Activated CD8-positive, alpha-beta T cell treated with anti-CD3 and anti-CD28 coated beads for 36 hours (primary cell): ENCODE measurements around the gene ARMCX2. TPM values are rescaled to one million over a fixed set of nuclear protein-coding genes. Genes with fewer than 3 reads are reported as not detected.
"Not testable (repeated sequence)": the region's sequence is repeated elsewhere in the genome, so short reads cannot be mapped to it uniquely, and the experiment has no call there.

Experiments used
- ATAC-seq: fragments of 200-7000 bp; cut with Tn5 transposase; one replicate; pipeline ENCODE4 v1.10.0; 2021; ENCODE audit warnings: mild to moderate bottlenecking, moderate library complexity
- CTCF ChIA-PET: fragments of 350-600 bp; sonication (Branson Sonifier 250); formaldehyde crosslinking; loops from one replicate; lab custom pipeline; 2021; ENCODE audit warnings: antibody characterized with exemption; lab: Charles Lee
- POLR2A ChIA-PET: fragments of 350-600 bp; sonication (Branson Sonifier 250); formaldehyde crosslinking; loops from one replicate; lab custom pipeline; 2021; ENCODE audit warnings: antibody characterized with exemption; lab: Charles Lee
- DNase-seq: peaks from one replicate; pipeline ENCODE4 v3.0.0-alpha.2; 2020
- H3K27ac Mint-ChIP-seq: one replicate; pipeline ENCODE4 v1.8.0; 2021; ENCODE audit warnings: mild to moderate bottlenecking, mixed read lengths
- H3K27me3 Mint-ChIP-seq: one replicate; pipeline ENCODE4 v1.8.0; 2021; ENCODE audit warnings: mixed read lengths
- H3K36me3 Mint-ChIP-seq: one replicate; pipeline ENCODE4 v1.8.0; 2021; ENCODE audit warnings: low read depth, mixed read lengths
- H3K4me1 Mint-ChIP-seq: one replicate; pipeline ENCODE4 v1.8.0; 2021; ENCODE audit warnings: low read depth, mixed read lengths
- H3K4me3 Mint-ChIP-seq: one replicate; pipeline ENCODE4 v1.8.0; 2021; ENCODE audit warnings: mild to moderate bottlenecking, moderate library complexity, mixed read lengths
- H3K9me3 Mint-ChIP-seq: one replicate; pipeline ENCODE4 v1.8.0; 2021; ENCODE audit warnings: mixed read lengths
- CTCF ChIP-seq: fragments of 200-600 bp; IDR thresholded peaks from one replicate; pipeline ENCODE4 v1.8.0; 2022; ENCODE audit warnings: antibody characterized with exemption, mild to moderate bottlenecking
- intact Hi-C: fragments of 100-400 bp; cut with micrococcal nuclease; formaldehyde crosslinking; loops from one replicate; pipeline ENCODE4 v1.10.0; 2022
- total RNA-seq, 2 experiments: library from RNA; stranded (reverse); gene quantifications; one replicate each; pipeline ENCODE4 v1.2.3, GENCODE V29; 2021

Gene ARMCX2
- total RNA-seq, 2 experiments from 2014 or later = 15.3 to 19.4 TPM

GRCh38 chrX:101668143-101668542, 8.5 kb upstream of the ARMCX2 start:
- no peak overlapping the region for H3K27ac Mint-ChIP-seq

GRCh38 chrX:101658661-101659491, 774 bp downstream of the ARMCX2 start:
- H3K9me3 Mint-ChIP-seq = no peaks in the 10 kb centered on the region

More at GRCh38 chrX:101668143-101668542, 8.5 kb upstream of the ARMCX2 start:
- intact Hi-C loops = no loop called here
- H3K4me3 Mint-ChIP-seq = no peak overlapping the region
- DNase-seq (no peak), ATAC-seq (no peak)
- ChIA-PET CTCF (no interaction called here), POLR2A (no interaction called here)
- peaks cover 2% of the 10 kb centered on the region for H3K4me1 Mint-ChIP-seq
- H3K27me3 Mint-ChIP-seq = no peaks in the 10 kb centered on the region
- TF ChIP-seq CTCF = no peak
- no peaks in the 10 kb centered on the region for H3K9me3 Mint-ChIP-seq
- no peaks in the 10 kb centered on the region for H3K36me3 Mint-ChIP-seq

GRCh38 chrX:101657495-101657894, 2.2 kb downstream of the ARMCX2 start:
- no peak for ATAC-seq
- Mint-ChIP-seq H3K4me1 (peaks cover 13% of the 10 kb centered on the region), H3K27me3 (no peaks in the 10 kb centered on the region), H3K36me3 (no peaks in the 10 kb centered on the region), H3K9me3 (no peaks in the 10 kb centered on the region), H3K27ac (no peak overlapping the region), H3K4me3 (no peak overlapping the region)
- POLR2A ChIA-PET = no interaction called here
- TF ChIP-seq CTCF = no peak
- no peak for DNase-seq
- intact Hi-C loops = no loop called here
- CTCF ChIA-PET = no interaction called here

More at GRCh38 chrX:101658661-101659491, 774 bp downstream of the ARMCX2 start:
- no peaks in the 10 kb centered on the region for H3K27me3 Mint-ChIP-seq
- TF ChIP-seq CTCF = no peak
- peak; percentile 74 for DNase-seq
- no peaks in the 10 kb centered on the region for H3K36me3 Mint-ChIP-seq
- no peak overlapping the region for H3K27ac Mint-ChIP-seq
- intact Hi-C loops = no loop called here
- H3K4me3 Mint-ChIP-seq = peak overlapping the region; percentile 76
- ChIA-PET POLR2A (interaction anchor here (0.6 kb wide), 1 partner anchor 1816 kb away, joined by 3 read pairs; no protein-coding TSS in a partner anchor), CTCF (no interaction called here)
- peaks cover 15% of the 10 kb centered on the region for H3K4me1 Mint-ChIP-seq
- ATAC-seq = peak; percentile 90

- no peak for DNase-seq
- Mint-ChIP-seq H3K27me3 (no peaks in the 10 kb centered on the region), H3K4me1 (peaks cover 13% of the 10 kb centered on the region), H3K9me3 (no peaks in the 10 kb centered on the region), H3K36me3 (no peaks in the 10 kb centered on the region), H3K27ac (no peak overlapping the region), H3K4me3 (no peak overlapping the region)
- no peak for TF ChIP-seq CTCF
- intact Hi-C loops = no loop called here
- no peak for ATAC-seq
- CTCF ChIA-PET = no interaction called here
- POLR2A ChIA-PET = no interaction called here
Measured at GRCh38 chrX:101656817-101657216, 2.8 kb downstream of the ARMCX2 start.

- Mint-ChIP-seq H3K9me3 (no peaks in the 10 kb centered on the region), H3K36me3 (no peaks in the 10 kb centered on the region), H3K4me1 (peaks cover 13% of the 10 kb centered on the region), H3K4me3 (peak overlapping the region; percentile 33), H3K27me3 (no peaks in the 10 kb centered on the region), H3K27ac (no peak overlapping the region)
- no peak for ATAC-seq
- DNase-seq = no peak
- ChIA-PET POLR2A (no interaction called here), CTCF (no interaction called here)
- TF ChIP-seq CTCF = no peak
- intact Hi-C loops = no loop called here
Measured at GRCh38 chrX:101655534-101655933, 4.1 kb downstream of the ARMCX2 start.

- H3K4me3 Mint-ChIP-seq, H3K4me1 Mint-ChIP-seq, DNase-seq, H3K36me3 Mint-ChIP-seq, intact Hi-C loops, H3K27me3 Mint-ChIP-seq, POLR2A ChIA-PET, H3K9me3 Mint-ChIP-seq, ATAC-seq, CTCF ChIA-PET, H3K27ac Mint-ChIP-seq: not testable (repeated sequence)
Measured at GRCh38 chrX:101647716-101648115, 11.9 kb downstream of the ARMCX2 start.
